K562 (cell line): ENCODE data around the gene TMEM120B. TPM values are rescaled to one million over a fixed set of nuclear protein-coding genes. Genes with fewer than 3 reads are reported as not detected.

Experiments
- ATAC-seq: fragments of 200-7000 bp; cut with Tn5 transposase; 3 replicates; pipeline ENCODE4 v1.9.1; 2020; ENCODE audit warnings: moderate library complexity
- BruUV-seq: library from RNA; stranded (reverse); fragments of 400-500 nt; replicated peaks from 2 replicates; lab custom pipeline; 2021; lab: Mats Ljungman, UMichigan
- CTCF ChIA-PET: fragments of 300-600 bp; formaldehyde crosslinking; extraction: SDS; loops from one replicate; lab custom pipeline; 2021; ENCODE audit warnings: low intra/inter-chr PET ratio; lab: Yijun Ruan, JAX
- POLR2A ChIA-PET: fragments of 300-600, 350-650 bp; sonication (Branson Sonifier 250); formaldehyde crosslinking; extraction: SDS; loops from one replicate; lab custom pipeline; 2021; ENCODE audit warnings: antibody characterized with exemption, inconsistent platforms; lab: Yijun Ruan, JAX
- DNase-seq, 4 experiments: peaks; one replicate each; pipeline versions ENCODE4 v3.0.0 to v3.0.0-alpha.2; 2011 to 2018; ENCODE audit warnings: low spot score in 3 of 4, mixed read lengths in 3 of 4; ENCODE audit errors: extremely low read depth in 1 of 4
- FAIRE-seq: peaks from 2 replicates; lab custom pipeline; 2011; peaks lifted over from hg19 to GRCh38; lab: Jason Lieb, UNC
- H2AFZ ChIP-seq: 2 replicates; pipeline ENCODE4 v1.6.0; 2011; ENCODE audit warnings: low read depth, low read length, control low read depth, inconsistent platforms
- H3K27ac ChIP-seq: fragments of 200-600 bp; 3 replicates; pipeline ENCODE4 v1.8.0; 2011; ENCODE audit warnings: low read depth, mild to moderate bottlenecking, control low read depth, inconsistent platforms, low read length, moderate library complexity, mixed read lengths; ENCODE audit errors: extremely low read depth
- H3K27me3 ChIP-seq, 2 experiments: fragments of 300-600 bp in 1 of 2; 2 replicates in 1 of 2; 3 replicates in 1 of 2; pipeline versions ENCODE4 v1.6.0 to v1.8.0; 2011; ENCODE audit warnings: inconsistent platforms in 2 of 2, low read length in 2 of 2, mild to moderate bottlenecking in 1 of 2, mixed read lengths in 1 of 2, moderate library complexity in 1 of 2; ENCODE audit not compliant: control insufficient read depth in 2 of 2, insufficient read depth in 2 of 2
- H3K36me3 ChIP-seq: fragments of 300-600 bp; 3 replicates; pipeline ENCODE4 v1.8.0; 2011; ENCODE audit warnings: mild to moderate bottlenecking, low read length, inconsistent platforms; ENCODE audit not compliant: control insufficient read depth, insufficient read depth
- H3K4me1 ChIP-seq, 2 experiments: fragments of 200-600 bp in 1 of 2; replicated peaks in 1 of 2; 2 replicates in 1 of 2; 3 replicates in 1 of 2; pipeline versions ENCODE4 v1.5.1 to v1.8.0; 2011; ENCODE audit warnings: inconsistent platforms in 2 of 2, low read length in 2 of 2, mild to moderate bottlenecking in 1 of 2, mixed read lengths in 1 of 2, moderate library complexity in 1 of 2; ENCODE audit not compliant: control insufficient read depth in 2 of 2, insufficient read depth in 2 of 2
- H3K4me2 ChIP-seq: 2 replicates; pipeline ENCODE4 v1.6.1; 2011; ENCODE audit warnings: low read length, control low read depth, inconsistent platforms, mixed read lengths; ENCODE audit not compliant: insufficient read depth
- H3K4me3 ChIP-seq: fragments of 200-600 bp; sonication (generic), shearing (Covaris generic); 2 replicates; pipeline ENCODE4 v1.5.1; 2016; ENCODE audit warnings: control low read depth, inconsistent platforms
- H3K79me2 ChIP-seq: fragments of 200-600 bp; 3 replicates; pipeline ENCODE4 v1.8.0; 2011; ENCODE audit warnings: low read length, inconsistent platforms; ENCODE audit not compliant: control insufficient read depth, insufficient read depth
- H3K9ac ChIP-seq, 2 experiments: 2 replicates each; pipeline versions ENCODE4 v1.6.0 to v1.6.1; 2011; ENCODE audit warnings: low read depth in 2 of 2, low read length in 2 of 2, control low read depth in 1 of 2, inconsistent platforms in 1 of 2, mild to moderate bottlenecking in 1 of 2, mixed read lengths in 1 of 2; ENCODE audit not compliant: insufficient read depth in 1 of 2
- H3K9me1 ChIP-seq: one replicate; pipeline ENCODE4 v1.6.0; 2011; ENCODE audit warnings: inconsistent platforms, mild to moderate bottlenecking, low read length, moderate library complexity; ENCODE audit not compliant: control insufficient read depth, insufficient read depth
- H3K9me3 ChIP-seq: replicated peaks from 2 replicates; pipeline ENCODE4 v1.5.1; 2011; ENCODE audit warnings: low read depth, low read length, inconsistent platforms; ENCODE audit not compliant: control insufficient read depth, insufficient read depth
- H4K20me1 ChIP-seq: replicated peaks from 2 replicates; pipeline ENCODE4 v1.6.1; 2011; ENCODE audit warnings: low read length, inconsistent platforms, mixed read lengths; ENCODE audit not compliant: control insufficient read depth, insufficient read depth
- CAMTA2 ChIP-seq: fragments of 250-450 bp; sonication (Bioruptor Pico); conservative IDR thresholded peaks from 2 replicates; pipeline ENCODE4 v1.5.1; 2022
- CBFA2T3 ChIP-seq: fragments of 450-650 bp; IDR thresholded peaks from 2 replicates; pipeline ENCODE4 v1.6.1; 2017
- HMG20B ChIP-seq: fragments of 250-450 bp; sonication (Bioruptor Pico); IDR thresholded peaks from 2 replicates; pipeline ENCODE4 v1.5.0; 2021; ENCODE audit warnings: mild to moderate bottlenecking
- HMGN3 ChIP-seq: IDR thresholded peaks from 2 replicates; pipeline ENCODE4 v1.6.1; 2011; ENCODE audit warnings: borderline replicate concordance, low read depth, mild to moderate bottlenecking, mixed read lengths, low read length; ENCODE audit not compliant: insufficient read length; ENCODE audit errors: extremely low read depth
- MAFF ChIP-seq: IDR thresholded peaks from 2 replicates; pipeline ENCODE4 v1.6.1; 2012; ENCODE audit warnings: low read length, improper control_type of control experiment
- PCBP1 ChIP-seq: fragments of 200-400 bp; formaldehyde crosslinking; IDR thresholded peaks from 2 replicates; pipeline ENCODE4 v1.6.1; 2018; ENCODE audit warnings: mild to moderate bottlenecking, low read depth, low read length; ENCODE audit not compliant: poor library complexity, severe bottlenecking
- RBFOX2 ChIP-seq: fragments of 200-400 bp; formaldehyde crosslinking; IDR thresholded peaks from 2 replicates; pipeline ENCODE4 v1.6.1; 2017; ENCODE audit warnings: low read depth, mild to moderate bottlenecking, low read length, moderate library complexity
- TCF3 ChIP-seq: sonication (generic); formaldehyde crosslinking; IDR thresholded peaks from 2 replicates; pipeline ENCODE4 v1.4.0; 2020; ENCODE audit warnings: mild to moderate bottlenecking, missing genetic modification reagents
- THAP7 ChIP-seq: fragments of 250-450 bp; sonication (Bioruptor Pico); IDR thresholded peaks from 2 replicates; pipeline ENCODE4 v1.5.0; 2021
- U2AF1 ChIP-seq: fragments of 200-400 bp; formaldehyde crosslinking; optimal IDR thresholded peaks from 2 replicates; pipeline ENCODE3; 2017; ENCODE audit warnings: mild to moderate bottlenecking, low read depth, low read length, moderate library complexity
- ZNF165 ChIP-seq: fragments of 250-450 bp; sonication (Bioruptor Pico); IDR thresholded peaks from 2 replicates; pipeline ENCODE4 v1.4.0; 2020; ENCODE audit warnings: borderline replicate concordance
- ZNF263 ChIP-seq: sonication (generic); formaldehyde crosslinking; IDR thresholded peaks from 2 replicates; pipeline ENCODE4 v1.8.0; 2022; ENCODE audit warnings: mild to moderate bottlenecking, missing genetic modification reagents, borderline replicate concordance
- ZNF324 ChIP-seq: fragments of 250-450 bp; sonication (Bioruptor Pico); IDR thresholded peaks from 2 replicates; pipeline ENCODE4 v1.4.0; 2020; ENCODE audit warnings: mild to moderate bottlenecking
- ZNF57 ChIP-seq: fragments of 450-650 bp; formaldehyde crosslinking; IDR thresholded peaks from 2 replicates; pipeline ENCODE4 v1.4.0; 2020; ENCODE audit warnings: mild to moderate bottlenecking, moderate library complexity
- ZNF707 ChIP-seq: fragments of 250-450 bp; sonication (Bioruptor Pico); conservative IDR thresholded peaks from 2 replicates; pipeline ENCODE4 v1.8.0; 2022; ENCODE audit warnings: inconsistent platforms, mild to moderate bottlenecking, moderate library complexity
- ZNF79 ChIP-seq: fragments of 250-450 bp; sonication (Bioruptor Pico); IDR thresholded peaks from 2 replicates; pipeline ENCODE4 v1.4.0; 2020; ENCODE audit warnings: low read depth, mild to moderate bottlenecking, moderate library complexity
- WGBS: fragments of 100-300 bp; shearing (Covaris generic); methylation state at CpG from one replicate; pipeline ENCODE4 v1.1.6; 2016; ENCODE audit warnings: low coverage, mixed read lengths; ENCODE audit not compliant: insufficient coverage; ENCODE audit errors: missing lambda C conversion rate; 5-methylcytosine and 5-hydroxymethylcytosine counted together
- in situ Hi-C: fragments of 300-500 bp; cut with MboI; formaldehyde crosslinking; loops from 4 replicates; pipeline ENCODE4 v1.15.0; 2018; ENCODE audit warnings: inconsistent platforms, mixed read lengths
- intact Hi-C: fragments of 100-400 bp; cut with micrococcal nuclease; formaldehyde crosslinking; loops from 2 replicates; pipeline ENCODE4 v1.14.2; 2022
- polyA plus RNA-seq, 8 experiments: library from polyadenylated mRNA; depleted of rRNA in 4 of 8; stranded (reverse) in 5 of 8; unstranded in 3 of 8; fragments of >200 nt; fragmentation: Nextera tagmentation in 2 of 8; fragmentation: Illumina TruSeq in 1 of 8; extraction: Ambion mirVana in 2 of 8; extraction: Trizol in 1 of 8; gene quantifications; 2 replicates each; pipeline versions ENCODE4 v1.2.1 to v1.2.3, GENCODE V29; 2011 to 2014; ENCODE audit warnings: inconsistent platforms in 1 of 8, missing spikeins in 1 of 8
- total RNA-seq, 7 experiments: library from RNA; depleted of rRNA in 6 of 7; stranded (reverse); fragments of >200 nt in 6 of 7; fragmentation: Illumina TruSeq in 2 of 7; extraction: Trizol in 2 of 7; gene quantifications; 2 replicates each; pipeline versions ENCODE4 v1.2.1 to v1.2.3, GENCODE V29; 2011 to 2021; ENCODE audit warnings: low replicate concordance in 1 of 7

The TMEM120B gene
- total and polyA plus RNA-seq, 9 of the 15 experiments (the other 6 are each of a cell fraction or from before 2014, with no cell fraction given) = 1.7 to 18.6 (median 7.4) TPM

- ChIA-PET POLR2A (no interaction called here), CTCF (no interaction called here)
- Histone ChIP-seq H3K9me1 (peaks cover 3% of the 10 kb centered on the region), H3K9me3 (no peaks in the 10 kb centered on the region), H3K9ac (no peak overlapping the region), H2AFZ (no peak overlapping the region), H3K27ac (peak overlapping the region; percentile 32; the same call in 1 of the 3 replicates), H3K79me2 (peaks cover 60% of the 10 kb centered on the region), H3K36me3 (peaks cover 39% of the 10 kb centered on the region), H3K4me3 (no peak overlapping the region), H4K20me1 (0 out of 2 replicates have a peak, but pooled peaks cover 3% of the 10 kb centered on the region), H3K4me1 (peaks cover 30 to 33% of the 10 kb centered on the region in 2 experiments), H3K4me2 (no peak overlapping the region), H3K27me3 (no peaks in the 10 kb centered on the region)
- in situ Hi-C loops = no loop called here
- ATAC-seq = no peak
- no peak for DNase-seq
- no TSS peak for BruUV-seq
- FAIRE-seq = no peak
- TF ChIP-seq CAMTA2 = no peak
- peak; percentile 54; the same call in 1 of the 2 replicates for TF ChIP-seq ZNF263 (CRISPR knock-in tag)
- intact Hi-C loops = no loop called here
- WGBS = 73% methylated on average over 6 of the region's 6 CpGs
These were observed 3.4 kb downstream of the TMEM120B start for GRCh38 chr12:121715862-121716435.

- Histone ChIP-seq H3K27ac (peak overlapping the region; percentile 46), H3K79me2 (peaks cover 60% of the 10 kb centered on the region), H3K27me3 (no peaks in the 10 kb centered on the region), H3K9ac (peak overlapping the region in 1 of 2 experiments; percentile 27; a peak in 2 of 4 replicates), H3K36me3 (peaks cover 42% of the 10 kb centered on the region), H4K20me1 (0 out of 2 replicates have a peak, but pooled peaks cover 3% of the 10 kb centered on the region), H3K4me1 (peaks cover 24 to 26% of the 10 kb centered on the region in 2 experiments), H3K9me1 (peaks cover 3% of the 10 kb centered on the region), H3K4me3 (no peak overlapping the region), H3K9me3 (no peaks in the 10 kb centered on the region), H3K4me2 (peak overlapping the region; percentile 48; the same call in 1 of the 2 replicates), H2AFZ (0 out of 2 replicates have a peak overlapping the region, but pooled peaks have one; percentile 19)
- WGBS = 49% methylated on average over 10 of the region's 10 CpGs
- ATAC-seq (peak; percentile 67), DNase-seq (peak in 3 of 4 experiments; percentile 23 to 79 (median 31)), FAIRE-seq (peak; percentile 61)
- no TSS peak for BruUV-seq
- intact Hi-C loops = no loop called here
- in situ Hi-C loops = no loop called here
- ChIA-PET POLR2A (interaction anchor here (0.9 to 1.0 kb wide), 2 partner anchors 16 to 70 kb away, joined by 3 read pairs; no protein-coding TSS in a partner anchor), CTCF (no interaction called here)
- TF ChIP-seq ZNF165 (CRISPR knock-in tag) (no peak), ZNF57 (CRISPR knock-in tag) (no peak), THAP7 (no peak), ZNF707 (no peak), ZNF324 (CRISPR knock-in tag) (no peak), CBFA2T3 (no peak), HMGN3 (no peak), RBFOX2 (no peak), U2AF1 (no peak), HMG20B (no peak), PCBP1 (no peak), ZNF79 (CRISPR knock-in tag) (no peak), TCF3 (CRISPR knock-in tag) (no peak), MAFF (no peak)
These were observed 4.6 kb downstream of the TMEM120B start for GRCh38 chr12:121717041-121717699.
